ES-I3 (cell line): ENCODE measurements around the gene TRERF1.

Source experiments
- H3K36me3 ChIP-seq: 2 replicates; pipeline ENCODE4 v1.6.1; 2013; ENCODE audit warnings: mild to moderate bottlenecking, low read length, control low read depth, moderate library complexity; ENCODE audit not compliant: insufficient read depth
- H3K4me1 ChIP-seq: 2 replicates; pipeline ENCODE4 v1.6.1; 2013; ENCODE audit warnings: mild to moderate bottlenecking, control low read depth, low read length; ENCODE audit not compliant: insufficient read depth
- H3K9ac ChIP-seq: 2 replicates; pipeline ENCODE4 v1.6.1; 2013; ENCODE audit warnings: low read depth, mild to moderate bottlenecking, low read length, moderate library complexity
- H3K9me3 ChIP-seq: 2 replicates; pipeline ENCODE4 v1.6.1; 2013; ENCODE audit warnings: mild to moderate bottlenecking, low read length, moderate library complexity; ENCODE audit not compliant: control insufficient read depth, insufficient read depth

The TRERF1 gene

GRCh38 chr6:42304053-42304712, 147.5 kb downstream of the TRERF1 start:
- H3K4me1 ChIP-seq: peaks cover 26% of the 10 kb centered on the region
- no peak overlapping the region for H3K9ac ChIP-seq
- H3K9me3 ChIP-seq: no peaks in the 10 kb centered on the region
- no peaks in the 10 kb centered on the region for H3K36me3 ChIP-seq

DNA sequence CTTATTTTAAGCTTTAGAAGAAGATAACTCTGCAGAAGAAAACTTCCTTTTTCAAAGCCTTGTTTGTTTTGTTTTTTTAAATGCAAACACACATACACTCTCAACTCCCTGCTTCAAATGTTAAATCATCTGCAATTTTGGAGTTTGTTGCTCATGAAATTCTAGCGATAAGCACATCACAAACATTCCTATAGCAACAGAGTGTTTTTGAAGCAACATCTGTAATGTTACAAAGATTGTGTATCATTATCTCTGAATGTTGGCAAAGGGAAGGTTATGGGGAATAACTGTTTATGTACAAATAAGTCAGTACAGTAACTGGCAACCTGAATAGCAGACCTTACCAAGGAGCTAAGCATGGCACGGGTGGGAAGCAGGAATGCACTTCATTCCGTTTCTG, 149.3 kb downstream of the TRERF1 start:
- no peaks in the 10 kb centered on the region for H3K9me3 ChIP-seq
- no peak overlapping the region for H3K9ac ChIP-seq
- H3K4me1 ChIP-seq: peaks cover 26% of the 10 kb centered on the region
- no peaks in the 10 kb centered on the region for H3K36me3 ChIP-seq

GRCh38 chr6:42301986-42302385, 149.7 kb downstream of the TRERF1 start:
- Histone ChIP-seq H3K9me3 (no peaks in the 10 kb centered on the region), H3K4me1 (peaks cover 26% of the 10 kb centered on the region), H3K9ac (no peak overlapping the region), H3K36me3 (no peaks in the 10 kb centered on the region)

DNA sequence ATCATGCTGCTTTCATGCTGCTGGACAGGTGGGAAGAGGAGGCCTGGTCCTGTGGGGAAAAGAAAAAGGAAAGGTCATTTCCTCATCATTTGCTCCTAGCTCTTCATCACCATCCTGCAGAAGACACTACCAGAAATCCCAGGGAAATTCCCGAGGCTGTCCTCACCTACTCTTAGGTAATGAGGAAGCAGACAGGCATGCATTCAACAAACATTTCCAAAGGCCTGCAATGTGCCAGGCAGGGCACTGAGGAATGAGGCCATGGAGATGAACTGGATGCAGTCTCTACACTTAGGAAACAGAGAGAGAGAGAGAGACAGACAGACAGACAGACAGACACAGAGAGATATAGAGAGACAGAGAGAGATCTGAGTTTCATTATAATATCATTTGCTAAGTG, 151.0 kb downstream of the TRERF1 start:
- Histone ChIP-seq H3K9me3 (no peaks in the 10 kb centered on the region), H3K9ac (no peak overlapping the region), H3K4me1 (peaks cover 26% of the 10 kb centered on the region), H3K36me3 (no peaks in the 10 kb centered on the region; the same call in 1 of the 2 replicates)

DNA sequence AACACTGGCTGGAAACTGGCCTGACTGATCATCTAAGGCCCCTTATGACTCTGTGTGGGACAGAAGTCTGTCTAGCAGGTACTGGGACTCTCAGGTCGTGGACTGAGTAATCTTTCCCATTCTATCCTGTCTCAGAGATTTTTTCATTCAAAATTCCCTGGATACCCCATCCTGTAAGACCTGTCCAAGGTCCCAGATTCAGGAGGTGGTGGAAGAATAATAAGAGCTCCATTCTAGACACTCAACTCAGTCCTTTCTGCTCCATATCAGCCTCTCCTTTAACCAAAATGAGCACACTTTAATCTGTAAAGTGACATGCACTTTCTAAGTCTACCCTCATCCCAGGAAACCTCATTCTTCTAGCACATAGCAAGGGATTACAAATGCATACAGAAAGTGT, 151.5 kb downstream of the TRERF1 start:
- Histone ChIP-seq H3K4me1 (peaks cover 26% of the 10 kb centered on the region), H3K9ac (no peak overlapping the region), H3K36me3 (no peaks in the 10 kb centered on the region; the same call in 1 of the 2 replicates), H3K9me3 (no peaks in the 10 kb centered on the region)

DNA sequence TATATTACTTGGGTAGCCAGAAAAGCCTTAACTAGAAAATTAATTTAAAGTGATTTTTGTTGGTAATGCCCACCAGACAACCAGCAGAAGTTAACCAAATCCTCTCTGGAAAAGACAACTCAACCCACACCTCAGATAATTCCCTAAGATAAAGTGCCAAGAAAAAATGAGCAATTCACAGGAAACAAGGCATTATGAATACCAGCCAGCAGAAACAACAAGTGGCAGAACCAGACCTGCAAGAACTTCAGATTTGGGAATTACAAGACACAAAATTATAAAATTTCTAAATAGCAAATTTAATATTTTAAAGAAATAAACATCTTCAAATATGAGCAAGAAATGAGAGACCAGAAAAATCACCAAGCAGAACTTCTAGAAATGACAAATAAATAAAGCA, 154.1 kb downstream of the TRERF1 start:
- Histone ChIP-seq H3K4me1 (peaks cover 12% of the 10 kb centered on the region), H3K9me3 (no peaks in the 10 kb centered on the region), H3K9ac (no peak overlapping the region), H3K36me3 (no peaks in the 10 kb centered on the region; the same call in 1 of the 2 replicates)

- H3K9me3 ChIP-seq: no peaks in the 10 kb centered on the region
- H3K4me1 ChIP-seq: peaks cover 5% of the 10 kb centered on the region
- no peak overlapping the region for H3K9ac ChIP-seq
- H3K36me3 ChIP-seq: no peaks in the 10 kb centered on the region; the same call in 1 of the 2 replicates
Measured at GRCh38 chr6:42296614-42297013, 155.1 kb downstream of the TRERF1 start.

GRCh38 chr6:42295677-42296076, 156.0 kb downstream of the TRERF1 start:
- Histone ChIP-seq H3K9me3 (no peaks in the 10 kb centered on the region), H3K4me1 (peaks cover 3% of the 10 kb centered on the region), H3K9ac (no peak overlapping the region), H3K36me3 (no peaks in the 10 kb centered on the region; the same call in 1 of the 2 replicates)

GRCh38 chr6:42295181-42295580, 156.5 kb downstream of the TRERF1 start:
- no peaks in the 10 kb centered on the region; the same call in 1 of the 2 replicates for H3K4me1 ChIP-seq
- H3K36me3 ChIP-seq: no peaks in the 10 kb centered on the region; the same call in 1 of the 2 replicates
- no peak overlapping the region for H3K9ac ChIP-seq
- no peaks in the 10 kb centered on the region for H3K9me3 ChIP-seq

DNA sequence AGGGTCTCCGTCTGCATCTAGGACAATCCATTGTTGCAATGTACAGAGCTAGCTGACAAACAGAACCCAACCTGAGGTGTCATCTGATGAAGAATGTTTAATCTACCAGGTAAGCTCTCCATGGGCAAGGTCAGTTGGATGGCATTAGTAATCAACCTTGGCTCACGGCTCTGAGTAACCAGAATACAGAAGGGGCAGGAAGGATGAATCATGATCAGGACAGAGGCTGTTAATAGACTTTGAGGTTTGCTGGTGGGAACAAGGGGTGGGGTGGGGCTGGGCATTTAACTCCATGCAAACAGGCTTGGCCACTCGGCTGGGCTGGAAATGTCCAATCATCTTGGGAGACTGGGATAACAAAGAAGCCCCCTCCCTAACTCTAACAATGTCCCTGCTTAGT, 157.0 kb downstream of the TRERF1 start:
- Histone ChIP-seq H3K9me3 (no peaks in the 10 kb centered on the region), H3K36me3 (no peaks in the 10 kb centered on the region; the same call in 1 of the 2 replicates), H3K4me1 (no peaks in the 10 kb centered on the region; the same call in 1 of the 2 replicates), H3K9ac (no peak overlapping the region)

GRCh38 chr6:42293386-42293977, 158.2 kb downstream of the TRERF1 start:
- Histone ChIP-seq H3K9me3 (no peaks in the 10 kb centered on the region), H3K4me1 (no peaks in the 10 kb centered on the region; the same call in 1 of the 2 replicates), H3K36me3 (no peaks in the 10 kb centered on the region; the same call in 1 of the 2 replicates), H3K9ac (no peak overlapping the region)

DNA sequence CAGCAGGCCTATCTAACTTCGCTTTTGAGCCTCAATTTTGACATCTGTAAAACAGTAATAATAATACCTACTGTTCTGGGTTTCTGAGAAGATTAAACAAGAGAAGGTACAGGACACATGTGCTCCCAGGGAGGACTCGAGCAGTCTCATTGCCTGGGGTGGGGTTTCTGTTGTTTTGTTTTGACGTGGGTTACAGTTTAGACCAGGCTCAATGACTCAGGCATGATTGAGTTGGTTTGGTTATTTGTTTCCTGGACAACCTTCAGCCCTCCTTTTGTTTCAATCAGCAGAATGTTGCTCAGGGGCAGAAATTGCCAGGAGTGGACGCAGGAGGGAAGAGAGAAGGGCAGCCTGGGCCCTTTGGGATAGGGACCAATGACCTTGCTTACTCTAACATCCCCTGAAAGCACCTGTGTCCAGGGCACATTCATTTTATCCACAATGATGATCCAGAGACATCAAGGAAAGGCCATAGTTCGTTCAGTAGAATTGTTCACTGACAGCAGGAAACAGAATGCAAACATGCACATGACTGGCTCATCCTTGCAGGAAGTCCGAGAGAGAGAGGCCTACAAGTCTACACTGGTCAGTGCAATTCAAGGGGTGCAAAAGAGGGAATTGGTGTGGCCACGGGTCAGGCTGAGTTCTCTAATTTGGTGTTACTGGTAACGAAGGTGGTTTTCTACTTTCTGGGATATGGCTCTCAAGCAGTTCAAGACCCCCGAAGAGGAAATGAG, 159.6 kb downstream of the TRERF1 start:
- Histone ChIP-seq H3K36me3 (no peaks in the 10 kb centered on the region; the same call in 1 of the 2 replicates), H3K9ac (no peak overlapping the region), H3K9me3 (no peaks in the 10 kb centered on the region), H3K4me1 (no peaks in the 10 kb centered on the region; the same call in 1 of the 2 replicates)

GRCh38 chr6:42287756-42288155, 164.0 kb downstream of the TRERF1 start:
- Histone ChIP-seq H3K4me1 (no peaks in the 10 kb centered on the region; the same call in none of the 2 replicates), H3K9ac (no peak overlapping the region), H3K9me3 (no peaks in the 10 kb centered on the region), H3K36me3 (no peaks in the 10 kb centered on the region)

DNA sequence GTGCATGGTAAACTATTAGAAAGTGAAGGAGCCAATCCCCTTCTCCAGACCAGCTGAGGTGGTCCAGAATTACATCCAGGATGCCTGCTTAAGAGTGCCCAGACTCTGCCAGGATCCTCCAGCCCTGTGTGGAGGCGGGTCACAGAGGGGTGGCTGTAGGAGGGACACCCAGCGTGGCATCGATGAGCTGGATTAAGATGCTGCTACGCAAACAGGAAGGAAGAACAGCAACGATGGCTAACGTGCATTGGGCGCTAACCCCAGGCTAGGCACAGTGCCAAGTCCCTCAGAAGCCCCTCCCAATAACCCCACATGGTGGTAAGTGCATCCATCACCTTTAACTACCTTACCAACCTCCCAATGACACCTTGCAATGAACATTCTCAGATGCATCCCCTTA, 170.2 kb downstream of the TRERF1 start:
- Histone ChIP-seq H3K4me1 (peaks cover 10% of the 10 kb centered on the region), H3K9ac (no peak overlapping the region), H3K9me3 (no peaks in the 10 kb centered on the region), H3K36me3 (no peaks in the 10 kb centered on the region)
